IMR-90 (cell line): ENCODE data around the gene EDIL3. TPM values are rescaled to one million over a fixed set of nuclear protein-coding genes. Genes with fewer than 3 reads are reported as not detected.

Experiments
- ATAC-seq: fragments of 200-7000 bp; cut with Tn5 transposase; 2 replicates; pipeline ENCODE4 v1.9.1; 2020; ENCODE audit warnings: low read depth, mild to moderate bottlenecking, moderate library complexity
- BruUV-seq: library from RNA; stranded (reverse); fragments of 400-500 nt; replicated peaks from 2 replicates; lab custom pipeline; 2021; lab: Mats Ljungman, UMichigan
- CTCF ChIA-PET: fragments of 300-600 bp; formaldehyde crosslinking; extraction: SDS; loops from one replicate; lab custom pipeline; 2021; ENCODE audit warnings: antibody characterized with exemption; lab: Yijun Ruan, JAX
- POLR2A ChIA-PET: fragments of 300-600 bp; sonication (Branson Sonifier 250); formaldehyde crosslinking; loops from one replicate; lab custom pipeline; 2022; ENCODE audit warnings: antibody characterized with exemption; ENCODE audit not compliant: unreplicated experiment; lab: Charles Lee
- DNase-seq: peaks from one replicate; pipeline ENCODE4 v3.0.0; 2013
- H2AFZ ChIP-seq: replicated peaks from 2 replicates; pipeline ENCODE3; 2013; ENCODE audit warnings: low read length, mild to moderate bottlenecking; ENCODE audit not compliant: poor library complexity
- H2AK5ac ChIP-seq: 2 replicates; pipeline ENCODE4 v1.6.1; 2013; ENCODE audit warnings: low read depth, low read length, inconsistent platforms
- H2AK9ac ChIP-seq: replicated peaks from 2 replicates; pipeline ENCODE3; 2013; ENCODE audit warnings: mild to moderate bottlenecking, low read depth, low read length, moderate library complexity; ENCODE audit not compliant: poor library complexity
- H2BK120ac ChIP-seq: 2 replicates; pipeline ENCODE4 v1.6.1; 2013; ENCODE audit warnings: low read depth, low read length, inconsistent platforms
- H2BK15ac ChIP-seq: 3 replicates; pipeline ENCODE4 v1.6.1; 2013; ENCODE audit warnings: low read depth, low read length, inconsistent platforms
- H2BK20ac ChIP-seq: 2 replicates; pipeline ENCODE4 v1.6.1; 2013; ENCODE audit warnings: low read depth, mild to moderate bottlenecking, inconsistent platforms, low read length, moderate library complexity
- H2BK5ac ChIP-seq: 2 replicates; pipeline ENCODE4 v1.6.1; 2013; ENCODE audit warnings: mild to moderate bottlenecking, low read depth, low read length, inconsistent platforms; ENCODE audit not compliant: poor library complexity, severe bottlenecking
- H3K14ac ChIP-seq: replicated peaks from 2 replicates; pipeline ENCODE4 v1.6.1; 2013; ENCODE audit warnings: low read depth, low read length, inconsistent platforms
- H3K18ac ChIP-seq: 2 replicates; pipeline ENCODE4 v1.6.1; 2013; ENCODE audit warnings: low read depth, low read length, control low read depth
- H3K23ac ChIP-seq: 2 replicates; pipeline ENCODE4 v1.6.1; 2013; ENCODE audit warnings: low read depth, low read length, inconsistent platforms
- H3K27ac ChIP-seq: 2 replicates; pipeline ENCODE4 v1.5.1; 2013; ENCODE audit warnings: mild to moderate bottlenecking, control low read depth, low read length; ENCODE audit not compliant: insufficient read depth
- H3K27me3 ChIP-seq: 2 replicates; pipeline ENCODE4 v1.6.1; 2013; ENCODE audit warnings: low read length; ENCODE audit not compliant: control insufficient read depth, insufficient read depth
- H3K36me3 ChIP-seq: 2 replicates; pipeline ENCODE4 v1.6.1; 2013; ENCODE audit warnings: low read length, mixed read lengths; ENCODE audit not compliant: control insufficient read depth, insufficient read depth
- H3K4ac ChIP-seq: 2 replicates; pipeline ENCODE4 v1.6.1; 2013; ENCODE audit warnings: low read depth, low read length, inconsistent platforms
- H3K4me1 ChIP-seq: 2 replicates; pipeline ENCODE4 v1.6.1; 2013; ENCODE audit warnings: low read length, mixed read lengths; ENCODE audit not compliant: control insufficient read depth, insufficient read depth
- H3K4me2 ChIP-seq: 2 replicates; pipeline ENCODE4 v1.6.1; 2013; ENCODE audit warnings: low read depth, mild to moderate bottlenecking, control low read depth, low read length, moderate library complexity
- H3K4me3 ChIP-seq: 2 replicates; pipeline ENCODE4 v1.5.1; 2013; ENCODE audit warnings: low read depth, mild to moderate bottlenecking, control low read depth, low read length, moderate library complexity; ENCODE audit not compliant: insufficient read depth
- H3K56ac ChIP-seq: 2 replicates; pipeline ENCODE4 v1.6.1; 2013; ENCODE audit warnings: low read length, inconsistent platforms; ENCODE audit not compliant: insufficient read depth; ENCODE audit errors: extremely low read depth
- H3K79me1 ChIP-seq, 2 experiments: 2 replicates each; pipeline ENCODE4 v1.6.1; 2013; ENCODE audit warnings: low read length in 2 of 2, inconsistent platforms in 1 of 2, low read depth in 1 of 2
- H3K9ac ChIP-seq: 2 replicates; pipeline ENCODE4 v1.6.1; 2013; ENCODE audit warnings: low read depth, low read length, control low read depth
- H3K9me1 ChIP-seq: 2 replicates; pipeline ENCODE4 v1.6.1; 2013; ENCODE audit warnings: low read length, inconsistent platforms; ENCODE audit not compliant: insufficient read depth
- H3K9me3 ChIP-seq: 2 replicates; pipeline ENCODE4 v1.6.1; 2013; ENCODE audit warnings: low read length; ENCODE audit not compliant: control insufficient read depth, insufficient read depth
- H4K20me1 ChIP-seq: 2 replicates; pipeline ENCODE4 v1.6.1; 2013; ENCODE audit warnings: low read length, inconsistent platforms; ENCODE audit not compliant: insufficient read depth
- H4K5ac ChIP-seq: 2 replicates; pipeline ENCODE4 v1.6.1; 2013; ENCODE audit warnings: mild to moderate bottlenecking, low read depth, low read length, control low read depth
- H4K8ac ChIP-seq, 2 experiments: 2 replicates each; pipeline ENCODE4 v1.6.1; 2013; ENCODE audit warnings: low read depth in 2 of 2, low read length in 2 of 2, control low read depth in 1 of 2, inconsistent platforms in 1 of 2
- H4K91ac ChIP-seq: 2 replicates; pipeline ENCODE4 v1.6.1; 2013; ENCODE audit warnings: low read depth, low read length, inconsistent platforms; ENCODE audit not compliant: insufficient read depth
- CHD1 ChIP-seq: IDR thresholded peaks from 2 replicates; pipeline ENCODE4 v1.6.1; 2012; ENCODE audit warnings: low read depth, low read length, improper control_type of control experiment
- NFE2L2 ChIP-seq: fragments of 150-350 bp; IDR thresholded peaks from 2 replicates; pipeline ENCODE4 v1.6.1; 2016; ENCODE audit warnings: low read depth, mild to moderate bottlenecking, low read length
- POLR2A ChIP-seq: IDR thresholded peaks from 2 replicates; pipeline ENCODE4 v1.6.1; 2012; ENCODE audit warnings: mild to moderate bottlenecking, low read depth, low read length
- USF2 ChIP-seq: fragments of 150-350 bp; IDR thresholded peaks from 2 replicates; pipeline ENCODE4 v1.6.1; 2017; ENCODE audit warnings: mild to moderate bottlenecking, antibody characterized with exemption, low read length, low read depth
- WGBS, 2 experiments: methylation state at CpG; one replicate each; pipeline versions ENCODE4 v1.1.5 to v1.1.7; 2013; ENCODE audit warnings: missing lambda C conversion rate in 2 of 2; ENCODE audit not compliant: insufficient read length in 1 of 2; ENCODE audit errors: extremely low coverage in 2 of 2; 5-methylcytosine and 5-hydroxymethylcytosine counted together
- dilution Hi-C: fragments of 300-500 bp; cut with HindIII; formaldehyde crosslinking; loops from one replicate; pipeline ENCODE4 v1.14.3; 2018; ENCODE audit warnings: low sequenced_read_pairs; ENCODE audit not compliant: unreplicated experiment
- in situ Hi-C: fragments of 300-500 bp; cut with MboI; formaldehyde crosslinking; loops from 3 replicates; pipeline ENCODE4 v1.14.3; 2019; ENCODE audit warnings: low sequenced_read_pairs, inconsistent platforms, mixed read lengths
- intact Hi-C: fragments of 100-400 bp; cut with micrococcal nuclease; formaldehyde crosslinking; loops from 2 replicates; pipeline ENCODE4 v1.10.0; 2022
- polyA plus RNA-seq, 3 experiments: library from polyadenylated mRNA; depleted of rRNA; stranded (reverse); fragments of >200 nt; gene quantifications; 2 replicates each; pipeline ENCODE4 v1.2.3, GENCODE V29; 2012; ENCODE audit warnings: low replicate concordance in 1 of 3
- total RNA-seq: library from RNA; depleted of rRNA; stranded (reverse); fragments of >200 nt; gene quantifications from 2 replicates; pipeline ENCODE4 v1.2.3, GENCODE V29; 2012

The EDIL3 gene
- total and polyA plus RNA-seq, 2 of the 4 experiments (the other 2 are of a cell fraction) = 55.5 to 82.8 TPM

GRCh38 chr5:84085387-84086041, 299.2 kb downstream of the EDIL3 start:
- H3K4ac ChIP-seq = no peak overlapping the region
- no peaks in the 10 kb centered on the region for H3K9me1 ChIP-seq
- H3K9ac ChIP-seq = no peak overlapping the region
- H3K79me1 ChIP-seq = no peaks in the 10 kb centered on the region
- no peak overlapping the region for H3K14ac ChIP-seq
- no peak overlapping the region for H2BK15ac ChIP-seq
- H3K56ac ChIP-seq = no peak overlapping the region
- H2AFZ ChIP-seq = no peak overlapping the region
- H3K23ac ChIP-seq = no peak overlapping the region
- H4K20me1 ChIP-seq = no peaks in the 10 kb centered on the region
- no peak overlapping the region for H3K27ac ChIP-seq
- H2BK120ac ChIP-seq = no peak overlapping the region
- BruUV-seq = no TSS peak
- no peak overlapping the region for H3K18ac ChIP-seq
- no peak for ATAC-seq
- no peak overlapping the region for H4K91ac ChIP-seq
- ChIA-PET POLR2A (no interaction called here), CTCF (no interaction called here)
- intact Hi-C loops (no loop called here), in situ Hi-C loops (no loop called here), dilution Hi-C loops (no loop called here)
- H3K36me3 ChIP-seq = no peaks in the 10 kb centered on the region
- H4K8ac ChIP-seq = no peak overlapping the region
- no peak for DNase-seq
- no peaks in the 10 kb centered on the region; the same call in 1 of the 2 replicates for H3K4me1 ChIP-seq
- no peak overlapping the region for H4K5ac ChIP-seq
- H2BK20ac ChIP-seq = no peak overlapping the region
- H3K4me3 ChIP-seq = no peak overlapping the region
- no CpG with 5 or more reads among the region's 8 CpGs for WGBS, 2 experiments
- no peaks in the 10 kb centered on the region for H3K9me3 ChIP-seq
- no peak overlapping the region for H2BK5ac ChIP-seq
- H2AK9ac ChIP-seq = no peak overlapping the region
- H3K4me2 ChIP-seq = no peak overlapping the region
- TF ChIP-seq CHD1 = no peak
- TF ChIP-seq POLR2A = no peak
- TF ChIP-seq NFE2L2 = no peak
- TF ChIP-seq USF2 = no peak
- H2AK5ac ChIP-seq = no peak overlapping the region
- H3K27me3 ChIP-seq = no peaks in the 10 kb centered on the region
